ENCODE measurements around the gene SH3RF2.
"Not testable (repeated sequence)": the region's sequence is repeated elsewhere in the genome, so short reads cannot be mapped to it uniquely, and the experiment has no call there.

The SH3RF2 gene

GRCh38 chr5:145889611-145890010 lies 46.8 kb upstream of the SH3RF2 start (continued):
- TF ChIP-seq, protein P1, sequence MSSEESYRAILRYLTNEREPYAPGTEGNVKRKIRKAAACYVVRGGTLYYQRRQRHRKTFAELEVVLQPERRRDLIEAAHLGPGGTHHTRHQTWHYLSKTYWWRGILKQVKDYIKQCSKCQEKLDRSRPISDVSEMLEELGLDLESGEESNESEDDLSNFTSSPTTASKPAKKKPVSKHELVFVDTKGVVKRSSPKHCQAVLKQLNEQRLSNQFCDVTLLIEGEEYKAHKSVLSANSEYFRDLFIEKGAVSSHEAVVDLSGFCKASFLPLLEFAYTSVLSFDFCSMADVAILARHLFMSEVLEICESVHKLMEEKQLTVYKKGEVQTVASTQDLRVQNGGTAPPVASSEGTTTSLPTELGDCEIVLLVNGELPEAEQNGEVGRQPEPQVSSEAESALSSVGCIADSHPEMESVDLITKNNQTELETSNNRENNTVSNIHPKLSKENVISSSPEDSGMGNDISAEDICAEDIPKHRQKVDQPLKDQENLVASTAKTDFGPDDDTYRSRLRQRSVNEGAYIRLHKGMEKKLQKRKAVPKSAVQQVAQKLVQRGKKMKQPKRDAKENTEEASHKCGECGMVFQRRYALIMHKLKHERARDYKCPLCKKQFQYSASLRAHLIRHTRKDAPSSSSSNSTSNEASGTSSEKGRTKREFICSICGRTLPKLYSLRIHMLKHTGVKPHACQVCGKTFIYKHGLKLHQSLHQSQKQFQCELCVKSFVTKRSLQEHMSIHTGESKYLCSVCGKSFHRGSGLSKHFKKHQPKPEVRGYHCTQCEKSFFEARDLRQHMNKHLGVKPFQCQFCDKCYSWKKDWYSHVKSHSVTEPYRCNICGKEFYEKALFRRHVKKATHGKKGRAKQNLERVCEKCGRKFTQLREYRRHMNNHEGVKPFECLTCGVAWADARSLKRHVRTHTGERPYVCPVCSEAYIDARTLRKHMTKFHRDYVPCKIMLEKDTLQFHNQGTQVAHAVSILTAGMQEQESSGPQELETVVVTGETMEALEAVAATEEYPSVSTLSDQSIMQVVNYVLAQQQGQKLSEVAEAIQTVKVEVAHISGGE (tag by site-specific recombination; conservative IDR thresholded peaks at IDR 0.05; ENCODE audit: low read depth) = no peak
- TF ChIP-seq ZNF174 (tag by site-specific recombination; IDR thresholded peaks at IDR 0.05) (no peak), ZNF791 (tag by site-specific recombination; IDR thresholded peaks at IDR 0.05) (no peak), ZNF132 (tag by site-specific recombination; IDR thresholded peaks at IDR 0.05; ENCODE audit: borderline replicate concordance) (no peak), ZNF292 (tag by site-specific recombination; IDR thresholded peaks at IDR 0.05; ENCODE audit: borderline replicate concordance, low read depth) (no peak), AEBP2 (tag by site-specific recombination; IDR thresholded peaks at IDR 0.05; ENCODE audit: borderline replicate concordance) (no peak), ZNF624 (tag by site-specific recombination; IDR thresholded peaks at IDR 0.05) (no peak), ZNF146 (tag by site-specific recombination; IDR thresholded peaks at IDR 0.05) (no peak), ZNF629 (tag by site-specific recombination; IDR thresholded peaks at IDR 0.05) (no peak), ZNF155 (tag by site-specific recombination; IDR thresholded peaks at IDR 0.05) (no peak), PRDM10 (tag by site-specific recombination; IDR thresholded peaks at IDR 0.05) (no peak), ZNF16 (tag by site-specific recombination; IDR thresholded peaks at IDR 0.05; ENCODE audit: low read depth) (no peak), ZNF350 (tag by site-specific recombination; IDR thresholded peaks at IDR 0.05) (no peak), ZBTB7A (tag by site-specific recombination; IDR thresholded peaks at IDR 0.05; ENCODE audit: low read depth) (no peak)
- TF ChIP-seq, protein P2, sequence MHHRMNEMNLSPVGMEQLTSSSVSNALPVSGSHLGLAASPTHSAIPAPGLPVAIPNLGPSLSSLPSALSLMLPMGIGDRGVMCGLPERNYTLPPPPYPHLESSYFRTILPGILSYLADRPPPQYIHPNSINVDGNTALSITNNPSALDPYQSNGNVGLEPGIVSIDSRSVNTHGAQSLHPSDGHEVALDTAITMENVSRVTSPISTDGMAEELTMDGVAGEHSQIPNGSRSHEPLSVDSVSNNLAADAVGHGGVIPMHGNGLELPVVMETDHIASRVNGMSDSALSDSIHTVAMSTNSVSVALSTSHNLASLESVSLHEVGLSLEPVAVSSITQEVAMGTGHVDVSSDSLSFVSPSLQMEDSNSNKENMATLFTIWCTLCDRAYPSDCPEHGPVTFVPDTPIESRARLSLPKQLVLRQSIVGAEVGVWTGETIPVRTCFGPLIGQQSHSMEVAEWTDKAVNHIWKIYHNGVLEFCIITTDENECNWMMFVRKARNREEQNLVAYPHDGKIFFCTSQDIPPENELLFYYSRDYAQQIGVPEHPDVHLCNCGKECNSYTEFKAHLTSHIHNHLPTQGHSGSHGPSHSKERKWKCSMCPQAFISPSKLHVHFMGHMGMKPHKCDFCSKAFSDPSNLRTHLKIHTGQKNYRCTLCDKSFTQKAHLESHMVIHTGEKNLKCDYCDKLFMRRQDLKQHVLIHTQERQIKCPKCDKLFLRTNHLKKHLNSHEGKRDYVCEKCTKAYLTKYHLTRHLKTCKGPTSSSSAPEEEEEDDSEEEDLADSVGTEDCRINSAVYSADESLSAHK (tag by site-specific recombination; IDR thresholded peaks at IDR 0.05) = no peak

- H3K4me1 ChIP-seq (ENCODE audit: control insufficient read depth, insufficient read depth, low read length); POLR2A ChIA-PET; H3K36me3 ChIP-seq (ENCODE audit: control insufficient read depth in 2 of 2, insufficient read depth in 1 of 2, low read length in 2 of 2); H3K4me3 ChIP-seq (ENCODE audit: low read depth, low read length); H3K27ac ChIP-seq (ENCODE audit: extremely low read depth, low read depth, low read length); CTCF ChIA-PET; H3K9me3 ChIP-seq (ENCODE audit: control insufficient read depth, insufficient read depth, low read depth, low read length): not testable (repeated sequence)
Measured at GRCh38 chr5:145891378-145891777, 45.0 kb upstream of the SH3RF2 start.

All from HEK293 (cell line).